Colonic mucosa (tissue), 4 donors: Measurements from ENCODE around the gene MYLK. TPM values are rescaled to one million over a fixed set of nuclear protein-coding genes. Genes with fewer than 3 reads are reported as not detected.

Source experiments
- DNase-seq: peaks from one replicate; pipeline ENCODE4 v3.0.0-alpha.2; 2020
- H3K27ac ChIP-seq: fragments of 200-600 bp; one replicate; pipeline ENCODE4 v1.8.0; 2021
- H3K27me3 ChIP-seq: fragments of 200-600 bp; one replicate; pipeline ENCODE4 v1.8.0; 2021
- H3K36me3 ChIP-seq: fragments of 200-600 bp; one replicate; pipeline ENCODE4 v1.8.0; 2021
- H3K4me1 ChIP-seq: fragments of 200-600 bp; one replicate; pipeline ENCODE4 v1.8.0; 2021; ENCODE audit warnings: mild to moderate bottlenecking
- H3K4me3 ChIP-seq: fragments of 200-600 bp; one replicate; pipeline ENCODE4 v1.8.0; 2021
- H3K9ac ChIP-seq, 2 donors: one replicate each; pipeline ENCODE4 v1.7.0; 2013; ENCODE audit warnings: control low read depth in 2 of 2, low read depth in 2 of 2, low read length in 2 of 2
- H3K9me3 ChIP-seq: fragments of 200-600 bp; one replicate; pipeline ENCODE4 v1.8.0; 2021
- CTCF ChIP-seq: fragments of 200-600 bp; IDR thresholded peaks from one replicate; pipeline ENCODE4 v1.8.0; 2022; ENCODE audit warnings: antibody characterized with exemption, mild to moderate bottlenecking
- intact Hi-C: fragments of 100-400 bp; cut with DNase I; formaldehyde crosslinking; loops from one replicate; pipeline ENCODE4 v1.14.1; 2022
- total RNA-seq, 2 donors: library from RNA; stranded (reverse); fragmentation: NEBNext Ultra II Directional in 1 of 2; extraction: Animal tissue kit (Norgen Biotek cat#: 25700) in 1 of 2; gene quantifications; one replicate each; pipeline ENCODE4 v1.2.1, GENCODE V29; 2021
- donor health status: healthy.
- donor health status: DM: no; HTN: no; CAD: no.
- donor health status: DM: no; HTN: no; CAD: no.

The MYLK gene
- total RNA-seq, 2 donors from 2014 or later, result 58.8 to 267 TPM

- Histone ChIP-seq H3K9ac (peak overlapping the region in 1 of 2 donors; percentile 9), H3K36me3 (no peaks in the 10 kb centered on the region), H3K4me1 (peaks cover 13% of the 10 kb centered on the region), H3K27me3 (no peaks in the 10 kb centered on the region), H3K27ac (peak overlapping the region; percentile 79), H3K9me3 (no peaks in the 10 kb centered on the region), H3K4me3 (no peak overlapping the region)
- TF ChIP-seq CTCF, result no peak
- no peak for DNase-seq
- intact Hi-C loops, result no loop called here
Observed at GRCh38 chr3:123782488-123782887, 101.6 kb downstream of the MYLK start.

GRCh38 chr3:123781571-123782275 is 102.4 kb downstream of the MYLK start:
- no peaks in the 10 kb centered on the region for H3K36me3 ChIP-seq
- H3K9ac ChIP-seq, result no peak overlapping the region
- H3K4me3 ChIP-seq, result no peak overlapping the region
- H3K4me1 ChIP-seq, result peaks cover 13% of the 10 kb centered on the region
- H3K9me3 ChIP-seq, result no peaks in the 10 kb centered on the region
- intact Hi-C loops, result no loop called here
- no peak for TF ChIP-seq CTCF
- DNase-seq, result no peak
- H3K27me3 ChIP-seq, result no peaks in the 10 kb centered on the region
- peak overlapping the region; percentile 79 for H3K27ac ChIP-seq

GRCh38 chr3:123781138-123781537 is 103.0 kb downstream of the MYLK start:
- no peak overlapping the region for H3K4me3 ChIP-seq
- no peak for DNase-seq
- intact Hi-C loops, result no loop called here
- H3K9me3 ChIP-seq, result no peaks in the 10 kb centered on the region
- no peak overlapping the region for H3K9ac ChIP-seq
- H3K4me1 ChIP-seq, result peaks cover 13% of the 10 kb centered on the region
- peak overlapping the region; percentile 8 for H3K27ac ChIP-seq
- TF ChIP-seq CTCF, result no peak
- no peaks in the 10 kb centered on the region for H3K36me3 ChIP-seq
- H3K27me3 ChIP-seq, result no peaks in the 10 kb centered on the region

GRCh38 chr3:123780656-123781055 is 103.5 kb downstream of the MYLK start:
- H3K4me3 ChIP-seq, result no peak overlapping the region
- no peaks in the 10 kb centered on the region for H3K9me3 ChIP-seq
- peaks cover 13% of the 10 kb centered on the region for H3K4me1 ChIP-seq
- no peaks in the 10 kb centered on the region for H3K27me3 ChIP-seq
- intact Hi-C loops, result no loop called here
- H3K9ac ChIP-seq, result no peak overlapping the region
- peak overlapping the region; percentile 30 for H3K27ac ChIP-seq
- TF ChIP-seq CTCF, result no peak
- no peak for DNase-seq
- H3K36me3 ChIP-seq, result no peaks in the 10 kb centered on the region

- peak; percentile 62 for DNase-seq
- H3K27me3 ChIP-seq, result no peaks in the 10 kb centered on the region
- intact Hi-C loops, result no loop called here
- H3K9ac ChIP-seq, result no peak overlapping the region
- no peaks in the 10 kb centered on the region for H3K36me3 ChIP-seq
- H3K27ac ChIP-seq, result peak overlapping the region; percentile 41
- no peak overlapping the region for H3K4me3 ChIP-seq
- no peaks in the 10 kb centered on the region for H3K9me3 ChIP-seq
- peaks cover 13% of the 10 kb centered on the region for H3K4me1 ChIP-seq
- TF ChIP-seq CTCF, result no peak
Observed at GRCh38 chr3:123779655-123780231, 104.4 kb downstream of the MYLK start.
